GM18907 (cell line): ENCODE measurements around the gene CAPN5.

ENCODE experiments used
- ATAC-seq: cut with Tn5 transposase; IDR thresholded peaks from one replicate; pipeline ENCODE4 v1.9.1; 2021; ENCODE audit warnings: mild to moderate bottlenecking, moderate library complexity; ENCODE audit not compliant: unreplicated experiment

CAPN5 gene

DNA sequence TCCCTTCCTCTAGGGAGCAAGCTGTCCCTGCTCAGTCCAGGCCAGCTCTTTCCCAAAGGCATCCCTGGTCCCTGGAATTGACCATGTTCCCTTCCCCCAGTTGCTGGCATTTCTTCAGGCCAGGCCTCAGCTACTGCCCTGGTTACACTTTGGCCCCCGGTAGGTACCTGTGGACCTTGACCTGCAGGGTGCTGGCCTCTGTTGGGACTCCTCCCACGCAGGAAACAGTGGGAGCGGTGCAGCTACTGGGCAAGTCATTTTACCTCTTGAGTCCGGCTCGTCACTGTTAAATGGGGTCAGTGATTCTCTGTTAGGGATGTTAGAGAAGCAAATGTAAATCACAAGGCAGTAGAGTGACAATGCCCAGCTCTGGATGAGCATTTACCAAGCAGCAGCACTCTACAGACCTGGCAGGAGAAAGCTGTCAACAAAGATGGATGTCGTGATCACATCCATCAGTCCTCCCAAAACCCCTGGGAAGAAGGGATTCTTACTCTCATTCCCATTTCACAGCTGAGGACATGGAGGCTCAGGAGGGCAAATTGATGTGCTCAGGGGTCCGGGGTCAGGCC is 78.2 kb downstream of the CAPN5 start:
- ATAC-seq: no peak

DNA sequence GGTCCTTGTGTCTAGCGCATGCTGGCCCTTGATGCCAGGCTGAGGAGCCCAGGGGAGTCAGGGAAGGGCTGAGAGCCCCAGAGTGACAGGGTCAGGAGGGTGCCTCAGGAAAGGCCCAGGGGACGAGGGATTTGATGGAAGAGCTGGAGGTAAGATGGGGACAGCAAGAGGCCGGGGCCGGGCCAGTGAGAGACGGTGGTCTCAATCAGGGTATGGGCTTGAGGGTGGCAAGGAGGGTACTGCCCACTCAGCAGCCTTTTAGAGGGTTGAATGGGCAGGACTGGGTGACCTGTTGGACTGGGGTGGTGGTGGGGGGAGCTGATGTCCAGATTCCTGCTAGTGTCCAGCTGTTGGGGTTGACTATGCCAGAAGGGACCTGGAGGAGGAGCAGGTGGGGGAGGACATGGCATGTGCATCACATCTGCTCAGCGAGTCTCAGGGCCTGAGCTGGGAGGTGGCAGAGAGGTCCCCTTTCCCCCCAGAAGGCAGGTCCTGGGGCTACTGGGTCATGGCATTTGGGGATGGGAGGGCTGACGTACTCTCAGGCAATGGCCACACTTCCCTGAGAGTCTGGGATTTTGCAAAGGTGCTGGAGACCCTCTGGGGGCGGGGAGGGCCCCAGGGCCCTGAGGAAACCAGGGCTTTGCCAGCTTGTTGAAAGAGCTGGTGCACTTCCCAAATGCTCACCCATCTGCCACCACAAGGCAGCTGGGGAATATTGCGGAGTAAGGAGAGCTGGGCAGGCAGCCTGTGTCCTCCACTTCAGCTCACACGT is 79.7 kb downstream of the CAPN5 start:
- no peak for ATAC-seq

DNA sequence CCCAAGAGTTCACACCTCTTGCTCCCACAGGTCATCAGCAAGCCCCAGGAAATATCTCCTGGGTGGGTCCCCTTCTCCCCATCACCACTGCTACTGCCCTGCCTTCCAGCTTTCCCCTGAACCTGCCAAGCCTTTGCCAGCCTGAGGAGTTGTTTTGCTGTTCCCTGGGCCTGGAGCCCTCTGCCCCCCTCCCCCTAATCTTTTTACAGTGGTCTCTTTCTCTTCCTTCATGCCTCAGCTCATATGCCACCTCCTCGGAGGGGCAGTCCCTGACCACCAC is 80.2 kb downstream of the CAPN5 start:
- no peak for ATAC-seq

DNA sequence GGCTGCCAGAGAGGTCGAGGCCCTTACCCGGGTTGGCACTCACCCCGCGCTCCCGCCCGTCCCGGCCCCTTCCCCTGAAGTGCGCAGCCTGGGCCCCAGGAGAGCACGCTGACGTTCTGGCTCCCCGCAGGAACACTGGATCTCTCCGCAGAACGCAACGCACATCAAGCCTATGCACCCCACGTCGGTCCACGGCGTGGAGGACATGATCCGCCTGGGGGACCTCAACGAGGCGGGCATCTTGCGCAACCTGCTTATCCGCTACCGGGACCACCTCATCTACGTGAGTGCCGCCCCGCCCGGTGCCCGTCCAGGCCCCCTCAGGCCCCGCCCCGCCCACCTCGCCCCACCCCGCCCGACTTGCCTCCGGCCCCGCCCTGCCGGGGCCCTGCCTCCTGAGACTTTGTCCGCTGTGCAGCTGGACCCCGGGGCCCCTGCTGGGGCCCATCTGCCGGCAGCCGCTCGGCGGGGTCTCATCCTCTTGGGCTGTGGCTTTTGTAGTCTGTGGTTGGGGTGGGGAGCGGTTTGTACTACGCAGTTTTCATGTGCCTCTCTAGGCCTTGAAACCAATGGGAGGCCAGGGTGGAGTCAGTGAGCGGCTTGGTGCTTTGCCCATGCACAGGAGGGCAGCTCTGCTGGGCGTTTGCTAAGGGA is 81.0 kb downstream of the CAPN5 start:
- ATAC-seq: no peak

DNA sequence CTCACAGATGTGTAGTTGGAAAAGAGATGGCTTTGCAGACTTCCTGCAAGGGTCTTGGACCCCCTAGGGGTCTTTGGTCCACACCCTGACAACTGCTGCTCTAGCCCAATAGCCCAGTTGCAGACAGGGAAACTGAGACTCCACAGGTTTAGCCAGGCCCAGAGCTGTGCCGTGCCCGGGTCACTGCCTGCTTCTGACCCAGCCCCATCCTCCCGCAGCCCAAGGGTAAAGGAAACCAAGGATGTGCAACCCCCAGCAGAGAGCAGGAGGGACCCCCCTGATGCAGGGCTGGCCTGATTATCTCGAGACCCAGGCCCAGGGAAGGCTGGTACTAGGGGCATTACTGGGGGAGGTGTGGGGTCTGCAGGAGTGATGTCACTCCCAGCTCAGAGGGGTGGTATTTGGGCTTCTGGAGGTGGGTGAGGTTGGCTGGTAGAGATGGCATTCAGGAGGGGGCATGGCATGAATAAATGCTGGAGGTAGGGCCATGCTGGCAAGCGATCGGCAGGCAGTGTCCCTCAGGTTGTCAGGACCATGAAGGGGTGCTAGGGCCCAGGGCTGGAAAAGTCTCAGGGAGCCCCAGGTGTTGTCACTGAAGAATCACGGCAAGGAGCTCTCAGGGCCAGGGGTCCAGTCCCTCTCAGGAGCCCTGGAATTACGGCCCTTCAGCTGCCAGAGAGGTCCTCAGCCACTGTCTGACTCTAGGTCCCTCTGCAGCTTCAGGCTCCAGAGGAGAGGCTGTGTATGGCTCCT is 82.4 kb downstream of the CAPN5 start:
- no peak for ATAC-seq

DNA sequence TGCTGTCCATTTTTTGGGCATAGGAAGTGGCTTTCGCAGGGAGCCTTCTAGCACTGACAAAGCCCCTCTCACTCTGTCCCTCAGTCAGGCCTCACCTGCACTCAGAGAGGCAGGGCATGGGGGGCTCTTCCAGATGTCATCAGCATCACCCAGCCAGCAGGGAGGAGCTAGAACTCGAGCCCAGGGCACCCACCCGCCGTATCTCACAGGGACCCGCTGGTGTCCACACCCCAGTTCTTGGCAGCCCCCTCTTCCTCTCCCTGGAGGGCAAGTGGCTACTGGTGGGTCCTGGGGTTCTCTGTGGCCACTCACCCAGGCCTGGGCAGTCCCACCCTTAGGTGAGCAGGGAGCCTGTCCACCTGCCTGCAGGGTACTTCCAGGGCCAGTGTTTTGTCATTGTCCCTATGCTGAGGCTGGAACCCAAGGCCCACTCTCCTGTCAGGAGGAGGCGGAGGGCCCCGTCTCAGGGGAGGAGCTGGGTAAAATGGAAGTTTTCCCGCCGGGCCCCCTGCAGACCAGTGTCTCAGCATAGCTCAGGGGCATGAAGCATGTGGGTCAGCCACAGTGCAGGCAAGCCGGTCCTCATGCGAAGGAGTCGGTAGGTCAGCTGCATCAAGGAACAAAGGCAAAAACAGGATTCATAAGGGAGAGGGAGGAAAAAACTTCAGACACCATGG is 83.1 kb downstream of the CAPN5 start:
- ATAC-seq: no peak

DNA sequence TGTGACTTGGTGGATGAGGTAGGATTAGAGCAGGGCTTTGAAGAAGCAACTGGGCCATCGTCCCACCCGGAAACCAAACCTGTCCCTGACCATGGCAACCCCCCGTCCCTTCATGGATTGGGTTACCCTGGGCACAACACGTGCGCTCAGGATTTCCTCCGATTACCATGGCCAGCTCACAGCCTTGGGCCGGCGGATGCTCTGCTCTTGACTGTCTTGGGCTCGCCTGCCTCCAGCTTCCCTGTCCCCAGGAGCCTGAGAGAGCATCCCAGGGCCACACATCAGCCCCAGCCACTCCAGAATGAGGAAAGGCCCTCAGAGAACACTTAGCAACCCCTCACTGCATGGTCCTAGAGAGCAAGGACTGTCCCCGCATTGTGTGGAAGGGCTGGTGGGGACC is 84.1 kb downstream of the CAPN5 start:
- ATAC-seq: no peak

DNA sequence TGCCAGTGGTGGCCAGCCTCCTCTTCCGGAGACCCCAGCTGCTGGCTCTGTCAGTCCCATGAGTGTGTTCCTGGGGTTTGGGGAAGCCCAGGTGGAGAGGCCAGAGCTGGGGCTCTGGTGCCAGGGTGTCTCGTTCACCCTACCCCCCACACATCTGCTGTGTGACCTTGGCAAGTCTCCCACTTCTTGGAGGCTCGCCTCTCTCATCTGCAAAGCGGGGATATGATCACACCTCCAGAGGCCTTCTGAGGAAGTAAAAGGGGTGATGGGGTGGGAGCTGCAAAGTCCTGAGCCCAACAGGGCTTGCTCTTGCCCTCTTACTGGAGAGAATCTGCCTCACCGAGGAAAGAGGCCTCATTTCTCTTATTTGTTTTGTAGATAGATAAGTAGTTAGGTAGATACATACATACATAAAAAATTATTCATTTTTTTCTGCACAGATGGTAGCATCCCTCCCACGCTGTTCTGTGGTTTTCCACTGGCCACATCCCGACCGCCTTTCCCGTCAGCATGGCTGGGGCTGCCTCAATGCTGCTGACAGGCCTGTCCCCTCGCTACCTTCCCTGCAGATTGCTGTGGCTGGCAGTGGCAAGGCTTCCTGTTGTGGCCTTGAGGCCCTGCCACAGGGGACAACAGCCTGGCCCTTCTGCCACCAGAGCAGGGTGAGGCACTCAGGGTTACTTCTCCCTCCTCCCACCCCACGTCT is 85.2 kb downstream of the CAPN5 start:
- no peak for ATAC-seq

DNA sequence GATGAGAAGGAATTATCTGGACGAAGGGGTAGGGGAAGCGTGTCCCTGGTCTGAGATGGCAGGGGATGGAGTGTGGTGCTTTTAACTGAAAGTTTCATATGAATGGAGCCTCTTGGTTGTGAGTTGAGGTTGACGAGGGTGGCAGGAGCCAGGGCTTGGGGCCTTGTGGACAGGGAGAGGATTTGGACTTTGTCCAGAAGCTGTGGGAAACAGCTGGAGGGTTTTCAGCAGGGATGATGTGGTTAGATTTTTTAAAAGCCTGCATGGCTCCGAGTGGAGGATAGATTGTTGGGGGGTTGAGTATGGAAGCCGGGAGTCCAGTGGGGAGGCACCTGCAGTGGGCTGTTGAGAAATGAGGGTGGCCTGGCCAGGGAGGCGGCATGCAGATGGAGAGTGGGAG is 86.1 kb downstream of the CAPN5 start:
- ATAC-seq: no peak

DNA sequence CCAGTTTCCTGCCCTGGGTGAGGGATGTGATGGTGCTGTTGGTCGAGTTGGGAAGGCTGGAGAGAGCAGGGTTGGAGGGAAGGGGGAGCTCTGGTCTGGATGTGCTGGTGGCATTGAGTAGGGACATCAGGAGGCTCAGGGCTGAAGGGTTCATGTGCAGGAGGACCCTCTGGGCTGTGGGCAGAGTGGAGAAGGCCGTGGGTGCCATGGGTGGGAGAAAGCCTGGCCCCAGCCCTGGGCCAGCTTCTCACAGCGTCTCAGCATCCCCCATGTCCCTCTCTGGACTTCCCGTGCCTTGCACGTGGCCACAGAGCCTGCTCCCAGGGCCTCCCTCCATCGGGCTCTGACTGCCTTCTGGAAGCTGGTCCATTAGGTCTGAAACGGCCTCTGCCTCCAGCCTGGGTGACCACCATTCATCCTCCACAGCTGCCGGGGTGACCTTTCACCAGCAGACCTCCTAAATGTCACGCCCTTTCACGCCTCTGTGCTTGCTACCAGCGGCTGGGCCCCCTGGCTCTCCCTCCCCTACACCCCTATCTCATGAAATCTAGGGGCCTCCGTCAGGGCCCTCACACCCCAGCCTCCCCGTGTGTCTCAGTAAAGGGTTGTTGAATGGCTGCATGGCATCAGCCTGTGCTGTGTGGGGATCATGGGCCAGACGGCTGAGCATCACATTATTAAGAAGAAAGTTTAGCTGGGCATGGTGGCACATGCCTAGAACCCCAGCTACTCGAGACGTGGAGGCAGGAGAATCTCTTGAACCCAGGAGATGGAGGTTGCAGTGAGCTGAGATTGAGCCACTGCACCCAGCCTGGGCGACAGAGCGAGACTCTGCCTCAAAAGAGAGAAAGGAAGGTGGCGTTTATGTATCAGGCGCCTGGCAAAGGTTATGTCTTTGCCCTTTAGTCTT is 86.8 kb downstream of the CAPN5 start:
- ATAC-seq: no peak

DNA sequence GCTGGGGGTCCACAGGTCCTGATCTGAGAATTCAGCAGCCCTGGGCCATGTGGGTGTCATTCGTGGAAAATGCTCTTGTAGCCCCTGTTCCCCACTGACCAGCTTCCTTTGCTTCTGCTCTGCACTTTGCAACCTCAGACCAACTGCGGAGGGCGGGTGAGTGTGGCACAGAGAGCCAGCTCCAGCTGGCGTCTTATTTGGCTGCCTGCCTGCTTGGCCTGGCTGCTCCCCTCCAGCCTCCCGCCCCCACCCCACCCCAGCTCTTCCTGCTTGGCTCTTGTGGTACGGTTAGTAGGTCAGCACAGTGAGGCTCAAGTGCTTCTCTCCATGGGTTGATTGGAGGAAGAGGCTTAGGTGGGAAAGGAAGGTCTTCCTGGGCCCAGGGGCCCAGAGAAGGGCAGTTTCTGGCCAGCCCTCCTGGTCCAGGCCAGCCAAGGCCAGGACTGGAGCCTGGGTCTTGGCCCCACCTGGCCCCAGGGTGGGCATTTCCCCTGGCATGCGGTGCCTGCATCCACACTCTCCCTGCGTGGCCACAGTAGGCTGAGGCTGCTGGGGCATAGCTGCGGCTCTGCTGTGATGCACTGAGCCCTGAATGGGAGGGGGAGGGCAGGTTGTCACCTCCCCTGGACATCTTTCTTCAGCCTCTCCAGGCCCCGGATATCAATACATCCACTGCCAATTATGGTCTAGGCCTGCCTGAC is 87.8 kb downstream of the CAPN5 start:
- no peak for ATAC-seq

DNA sequence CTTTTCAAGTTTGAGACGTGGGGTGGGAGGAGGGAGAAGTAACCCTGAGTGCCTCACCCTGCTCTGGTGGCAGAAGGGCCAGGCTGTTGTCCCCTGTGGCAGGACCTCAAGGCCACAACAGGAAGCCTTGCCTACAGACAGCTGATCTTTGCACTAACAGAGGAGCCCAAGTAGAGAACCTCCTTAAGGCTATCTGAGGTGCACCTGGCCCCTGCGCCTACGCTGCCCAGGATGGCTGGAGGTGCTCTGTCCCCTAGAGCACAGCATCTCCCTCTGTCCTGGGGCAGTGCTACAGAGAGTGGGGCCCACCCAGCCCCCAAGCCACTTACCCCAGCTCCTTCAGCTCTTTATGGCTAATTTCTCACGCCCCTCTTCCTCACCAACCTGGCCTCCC is 88.3 kb downstream of the CAPN5 start:
- no peak for ATAC-seq

DNA sequence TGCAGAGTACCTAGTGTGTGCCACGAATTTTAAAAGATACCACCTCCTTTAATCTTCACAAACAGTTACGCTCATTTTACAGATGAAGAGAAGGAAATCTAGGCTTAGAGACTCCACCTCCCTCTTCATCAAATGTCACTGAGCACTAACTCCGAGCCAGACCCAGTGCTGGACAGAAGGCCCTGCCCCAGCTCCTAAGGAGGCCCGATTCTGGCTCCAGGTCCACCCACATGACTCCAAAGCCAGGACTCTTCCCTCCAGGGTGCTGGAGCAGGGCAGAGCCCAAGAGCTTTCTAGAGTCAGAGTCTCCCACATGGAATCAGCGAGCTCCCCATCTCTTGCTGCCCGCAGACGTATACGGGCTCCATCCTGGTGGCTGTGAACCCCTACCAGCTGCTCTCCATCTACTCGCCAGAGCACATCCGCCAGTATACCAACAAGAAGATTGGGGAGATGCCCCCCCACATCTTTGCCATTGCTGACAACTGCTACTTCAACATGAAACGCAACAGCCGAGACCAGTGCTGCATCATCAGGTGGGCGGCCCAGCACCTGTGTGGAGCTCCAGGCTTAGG is 88.9 kb downstream of the CAPN5 start:
- no peak for ATAC-seq

DNA sequence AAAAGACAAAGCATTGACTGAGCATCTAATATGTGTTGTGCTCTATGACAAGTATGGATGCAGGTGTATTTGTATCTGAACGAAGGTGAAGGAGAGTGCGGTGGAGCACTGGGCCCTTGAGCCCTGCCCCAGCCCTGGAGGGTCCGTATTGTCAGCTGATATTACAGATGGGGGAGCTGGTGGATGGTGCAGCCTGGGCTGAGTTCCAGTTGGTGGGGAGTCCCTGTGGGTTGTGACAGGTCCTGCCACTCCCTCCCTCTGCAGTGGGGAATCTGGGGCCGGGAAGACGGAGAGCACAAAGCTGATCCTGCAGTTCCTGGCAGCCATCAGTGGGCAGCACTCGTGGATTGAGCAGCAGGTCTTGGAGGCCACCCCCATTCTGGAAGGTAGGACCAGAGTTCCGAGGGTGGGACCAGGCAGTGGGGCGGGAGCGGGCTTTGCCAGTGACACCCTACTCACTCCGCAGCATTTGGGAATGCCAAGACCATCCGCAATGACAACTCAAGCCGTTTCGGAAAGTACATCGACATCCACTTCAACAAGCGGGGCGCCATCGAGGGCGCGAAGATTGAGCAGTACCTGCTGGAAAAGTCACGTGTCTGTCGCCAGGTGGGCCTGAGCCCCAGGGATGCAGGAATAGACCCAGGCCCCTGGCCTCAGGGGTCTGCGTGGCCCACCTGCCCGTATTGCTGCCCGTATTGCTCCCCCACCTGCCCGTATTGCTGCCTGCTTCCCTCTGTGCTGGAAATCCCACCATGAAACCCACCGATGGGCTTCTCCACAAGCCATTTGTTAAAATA is 89.8 kb downstream of the CAPN5 start:
- ATAC-seq: no peak

DNA sequence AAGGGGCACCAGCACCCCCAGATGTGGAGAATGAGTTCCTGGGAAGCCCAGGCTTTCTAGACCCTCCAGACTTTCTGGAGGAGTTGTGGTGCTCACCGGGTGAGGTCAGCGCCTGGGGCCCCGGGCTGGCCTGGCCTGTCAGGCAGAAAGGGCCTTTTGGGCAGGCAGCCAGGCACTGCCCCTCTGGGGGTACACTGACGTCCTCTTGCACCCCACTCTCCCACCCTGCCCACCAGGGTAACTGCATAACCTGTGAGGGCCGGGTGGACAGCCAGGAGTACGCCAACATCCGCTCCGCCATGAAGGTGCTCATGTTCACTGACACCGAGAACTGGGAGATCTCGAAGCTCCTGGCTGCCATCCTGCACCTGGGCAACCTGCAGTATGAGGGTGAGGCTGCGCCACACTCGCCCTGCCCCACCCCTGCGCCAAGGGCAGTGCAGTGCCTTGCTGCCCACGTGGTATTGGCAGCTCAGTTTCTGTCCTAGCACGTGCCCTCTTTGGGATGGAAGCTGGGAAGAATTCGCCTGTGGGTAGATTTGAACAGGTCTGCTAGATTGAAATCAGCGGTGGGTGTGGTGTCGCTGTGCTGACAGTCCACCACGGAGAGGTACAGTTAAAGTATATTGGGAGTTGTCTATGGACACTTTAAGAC is 91.4 kb downstream of the CAPN5 start:
- no peak for ATAC-seq

DNA sequence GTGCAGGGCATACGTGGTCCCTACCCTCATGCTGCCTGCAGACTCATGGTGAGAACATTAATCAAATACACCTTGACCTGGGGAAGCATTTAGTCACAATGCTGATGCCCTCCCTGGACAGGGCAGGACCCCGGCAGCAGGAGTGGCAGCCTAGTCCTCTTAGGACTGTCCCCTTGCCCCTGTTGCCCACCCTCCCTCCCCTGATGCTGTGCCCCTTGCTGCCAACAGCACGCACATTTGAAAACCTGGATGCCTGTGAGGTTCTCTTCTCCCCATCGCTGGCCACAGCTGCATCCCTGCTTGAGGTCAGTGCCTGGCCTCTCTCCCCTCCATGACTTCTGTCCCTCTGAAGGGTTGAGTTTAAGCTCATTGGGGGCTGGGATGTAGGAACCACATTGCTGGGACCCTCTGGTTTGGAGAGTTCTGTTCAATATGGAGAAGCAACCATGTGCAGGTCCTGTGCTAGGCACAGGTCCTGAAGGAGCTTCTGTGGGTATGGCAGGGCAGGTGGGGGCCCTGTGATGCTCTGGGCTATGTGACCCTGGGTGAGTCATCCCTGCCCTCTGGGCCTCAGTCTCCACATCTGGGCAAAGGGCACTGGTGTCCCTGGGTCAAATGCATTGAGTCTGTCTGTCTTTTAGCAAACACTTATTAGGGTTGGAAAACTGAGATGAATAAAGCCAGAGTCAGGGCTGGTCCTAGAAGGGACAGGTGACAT is 92.6 kb downstream of the CAPN5 start:
- no peak for ATAC-seq
